HepG2 (cell line): ENCODE data around the gene PRXL2A. TPM values are rescaled to one million over a fixed set of nuclear protein-coding genes. Genes with fewer than 3 reads are reported as not detected.
A peak's percentile ranks its signal among the peaks of the same experiment; 100 is the strongest.

Experiments used
- POLR2A ChIP-seq, 2 experiments: IDR thresholded peaks; 2 replicates each; pipeline ENCODE4 v1.6.1; 2011; ENCODE audit warnings: low read depth in 2 of 2, low read length in 2 of 2, mild to moderate bottlenecking in 1 of 2, moderate library complexity in 1 of 2; ENCODE audit not compliant: insufficient read depth in 1 of 2
- YEATS4 ChIP-seq: sonication (generic); formaldehyde crosslinking; IDR thresholded peaks from 2 replicates; pipeline ENCODE4 v1.4.0; 2020; ENCODE audit warnings: missing genetic modification reagents, borderline replicate concordance
- ZNF460 ChIP-seq: sonication (generic); formaldehyde crosslinking; IDR thresholded peaks from 2 replicates; pipeline ENCODE4 v1.5.1; 2020; ENCODE audit warnings: missing genetic modification reagents, mild to moderate bottlenecking, borderline replicate concordance
- ZNF619 ChIP-seq: sonication (generic); formaldehyde crosslinking; IDR thresholded peaks from 2 replicates; pipeline ENCODE4 v1.4.0; 2020; ENCODE audit warnings: mild to moderate bottlenecking, missing genetic modification reagents
- polyA plus RNA-seq, 8 experiments: library from polyadenylated mRNA; depleted of rRNA in 3 of 8; stranded (reverse) in 7 of 8; unstranded in 1 of 8; fragments of >200 nt; fragmentation: Illumina TruSeq in 4 of 8; extraction: Trizol in 4 of 8; gene quantifications; 2 replicates each; pipeline versions ENCODE4 v1.2.1 to v1.2.3, GENCODE V29; 2011 to 2016; ENCODE audit warnings: low read depth in 4 of 8, missing spikeins in 1 of 8, mixed read lengths in 1 of 8; ENCODE audit not compliant: insufficient read depth in 1 of 8
- total RNA-seq, 5 experiments: library from RNA; depleted of rRNA; stranded (reverse); fragments of >200 nt; fragmentation: Illumina TruSeq; extraction: Trizol; gene quantifications; 2 replicates each; pipeline ENCODE4 v1.2.3, GENCODE V29; 2016; ENCODE audit warnings: low read depth in 1 of 5
- TF ChIP-seq, protein P1 (sequence below): IDR thresholded peaks from 2 replicates; pipeline ENCODE4 v1.6.1; 2016; ENCODE audit warnings: low read depth, missing genetic modification reagents, missing compliant biosample characterization
- TF ChIP-seq, protein P2 (sequence below): sonication (generic); formaldehyde crosslinking; IDR thresholded peaks from 2 replicates; pipeline ENCODE4 v1.5.0; 2020; ENCODE audit warnings: missing genetic modification reagents
- TF ChIP-seq, protein P3 (sequence below): sonication (generic); formaldehyde crosslinking; IDR thresholded peaks from 2 replicates; pipeline ENCODE4 v1.5.0; 2020; ENCODE audit warnings: mild to moderate bottlenecking, missing genetic modification reagents
- TF ChIP-seq, protein P4 (sequence below): sonication (generic); formaldehyde crosslinking; IDR thresholded peaks from 2 replicates; pipeline ENCODE4 v1.8.0; 2022; ENCODE audit warnings: mild to moderate bottlenecking, missing genetic modification reagents; ENCODE audit not compliant: insufficient replicate concordance
- TF ChIP-seq, protein P5 (sequence below): sonication (generic); IDR thresholded peaks from 2 replicates; pipeline ENCODE4 v1.6.1; 2016; ENCODE audit warnings: low read depth, borderline replicate concordance

PRXL2A gene
- total and polyA plus RNA-seq, 2 of the 13 experiments (the other 11 are each of a cell fraction or from before 2014, with no cell fraction given), result 43.9 to 79.9 TPM

DNA sequence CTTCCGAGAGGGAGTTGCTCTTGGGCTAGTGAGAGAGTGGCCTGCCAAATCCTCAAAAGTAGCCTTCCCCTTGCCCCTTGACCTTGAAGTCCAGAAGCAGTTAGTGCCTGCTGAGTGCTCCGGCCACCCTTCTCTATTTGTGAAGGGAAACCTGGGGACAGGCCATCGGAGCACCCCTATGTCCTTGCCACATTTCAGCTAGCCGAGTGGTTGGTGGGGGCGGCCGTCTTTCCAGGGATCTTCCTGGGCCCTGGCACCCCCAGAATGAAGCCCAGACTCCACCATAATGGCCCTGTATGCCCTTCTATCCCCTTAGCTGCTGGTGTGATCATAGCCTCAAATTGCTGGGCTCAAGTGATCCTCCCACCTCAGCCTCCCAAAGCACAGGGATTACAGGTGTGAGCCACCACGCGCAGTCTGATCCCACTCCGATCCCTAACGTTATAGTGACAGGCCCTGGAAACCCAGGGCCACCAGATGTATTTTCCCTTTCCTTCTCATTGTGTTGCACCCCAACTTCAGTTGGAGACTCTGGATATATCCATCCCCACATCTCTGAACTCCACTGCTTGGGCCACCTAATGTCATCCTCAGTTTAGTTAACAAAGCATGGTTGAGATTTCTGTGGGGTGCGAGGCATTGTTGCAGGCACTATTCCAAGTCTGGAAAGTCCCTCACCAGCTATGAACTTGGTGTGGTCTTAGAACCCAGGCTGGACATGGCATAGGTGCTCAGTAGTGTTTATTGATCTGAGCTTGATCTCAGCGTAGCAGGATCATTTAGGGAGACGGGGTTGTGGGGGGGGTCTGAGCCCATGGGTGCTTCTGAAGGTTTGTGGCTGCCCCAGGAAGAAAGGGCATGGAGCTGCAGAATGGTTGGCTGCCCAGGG, 47.4 kb downstream of the PRXL2A start (continued):
- TF ChIP-seq, protein P1, sequence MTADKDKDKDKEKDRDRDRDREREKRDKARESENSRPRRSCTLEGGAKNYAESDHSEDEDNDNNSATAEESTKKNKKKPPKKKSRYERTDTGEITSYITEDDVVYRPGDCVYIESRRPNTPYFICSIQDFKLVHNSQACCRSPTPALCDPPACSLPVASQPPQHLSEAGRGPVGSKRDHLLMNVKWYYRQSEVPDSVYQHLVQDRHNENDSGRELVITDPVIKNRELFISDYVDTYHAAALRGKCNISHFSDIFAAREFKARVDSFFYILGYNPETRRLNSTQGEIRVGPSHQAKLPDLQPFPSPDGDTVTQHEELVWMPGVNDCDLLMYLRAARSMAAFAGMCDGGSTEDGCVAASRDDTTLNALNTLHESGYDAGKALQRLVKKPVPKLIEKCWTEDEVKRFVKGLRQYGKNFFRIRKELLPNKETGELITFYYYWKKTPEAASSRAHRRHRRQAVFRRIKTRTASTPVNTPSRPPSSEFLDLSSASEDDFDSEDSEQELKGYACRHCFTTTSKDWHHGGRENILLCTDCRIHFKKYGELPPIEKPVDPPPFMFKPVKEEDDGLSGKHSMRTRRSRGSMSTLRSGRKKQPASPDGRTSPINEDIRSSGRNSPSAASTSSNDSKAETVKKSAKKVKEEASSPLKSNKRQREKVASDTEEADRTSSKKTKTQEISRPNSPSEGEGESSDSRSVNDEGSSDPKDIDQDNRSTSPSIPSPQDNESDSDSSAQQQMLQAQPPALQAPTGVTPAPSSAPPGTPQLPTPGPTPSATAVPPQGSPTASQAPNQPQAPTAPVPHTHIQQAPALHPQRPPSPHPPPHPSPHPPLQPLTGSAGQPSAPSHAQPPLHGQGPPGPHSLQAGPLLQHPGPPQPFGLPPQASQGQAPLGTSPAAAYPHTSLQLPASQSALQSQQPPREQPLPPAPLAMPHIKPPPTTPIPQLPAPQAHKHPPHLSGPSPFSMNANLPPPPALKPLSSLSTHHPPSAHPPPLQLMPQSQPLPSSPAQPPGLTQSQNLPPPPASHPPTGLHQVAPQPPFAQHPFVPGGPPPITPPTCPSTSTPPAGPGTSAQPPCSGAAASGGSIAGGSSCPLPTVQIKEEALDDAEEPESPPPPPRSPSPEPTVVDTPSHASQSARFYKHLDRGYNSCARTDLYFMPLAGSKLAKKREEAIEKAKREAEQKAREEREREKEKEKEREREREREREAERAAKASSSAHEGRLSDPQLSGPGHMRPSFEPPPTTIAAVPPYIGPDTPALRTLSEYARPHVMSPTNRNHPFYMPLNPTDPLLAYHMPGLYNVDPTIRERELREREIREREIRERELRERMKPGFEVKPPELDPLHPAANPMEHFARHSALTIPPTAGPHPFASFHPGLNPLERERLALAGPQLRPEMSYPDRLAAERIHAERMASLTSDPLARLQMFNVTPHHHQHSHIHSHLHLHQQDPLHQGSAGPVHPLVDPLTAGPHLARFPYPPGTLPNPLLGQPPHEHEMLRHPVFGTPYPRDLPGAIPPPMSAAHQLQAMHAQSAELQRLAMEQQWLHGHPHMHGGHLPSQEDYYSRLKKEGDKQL (CRISPR knock-in tag), result no peak
- TF ChIP-seq POLR2A (IDR thresholded peaks at IDR 0.05; ENCODE audit: insufficient read depth in 1 of 2, low read depth in 2 of 2, low read length in 2 of 2), result 0 out of 4 replicates have a peak, but pooled peaks of 1 of the 2 experiments have one; percentile 2
- TF ChIP-seq, protein P2, sequence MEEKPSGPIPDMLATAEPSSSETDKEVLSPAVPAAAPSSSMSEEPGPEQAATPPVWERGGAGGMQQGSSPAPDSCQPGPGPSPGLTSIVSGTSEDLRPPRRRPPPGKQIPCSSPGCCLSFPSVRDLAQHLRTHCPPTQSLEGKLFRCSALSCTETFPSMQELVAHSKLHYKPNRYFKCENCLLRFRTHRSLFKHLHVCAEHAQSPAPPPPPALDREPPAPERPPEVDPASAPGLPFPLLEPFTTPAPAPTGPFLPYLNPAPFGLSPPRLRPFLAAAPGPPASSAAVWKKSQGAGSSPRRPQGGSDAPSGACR (CRISPR knock-in tag), result 0 out of 2 replicates have a peak, but pooled peaks have one; percentile 31
- peak; percentile 75; the same call in 1 of the 2 replicates for TF ChIP-seq ZNF460 (CRISPR knock-in tag)
- TF ChIP-seq ZNF619 (CRISPR knock-in tag), result no peak
- TF ChIP-seq, protein P3, sequence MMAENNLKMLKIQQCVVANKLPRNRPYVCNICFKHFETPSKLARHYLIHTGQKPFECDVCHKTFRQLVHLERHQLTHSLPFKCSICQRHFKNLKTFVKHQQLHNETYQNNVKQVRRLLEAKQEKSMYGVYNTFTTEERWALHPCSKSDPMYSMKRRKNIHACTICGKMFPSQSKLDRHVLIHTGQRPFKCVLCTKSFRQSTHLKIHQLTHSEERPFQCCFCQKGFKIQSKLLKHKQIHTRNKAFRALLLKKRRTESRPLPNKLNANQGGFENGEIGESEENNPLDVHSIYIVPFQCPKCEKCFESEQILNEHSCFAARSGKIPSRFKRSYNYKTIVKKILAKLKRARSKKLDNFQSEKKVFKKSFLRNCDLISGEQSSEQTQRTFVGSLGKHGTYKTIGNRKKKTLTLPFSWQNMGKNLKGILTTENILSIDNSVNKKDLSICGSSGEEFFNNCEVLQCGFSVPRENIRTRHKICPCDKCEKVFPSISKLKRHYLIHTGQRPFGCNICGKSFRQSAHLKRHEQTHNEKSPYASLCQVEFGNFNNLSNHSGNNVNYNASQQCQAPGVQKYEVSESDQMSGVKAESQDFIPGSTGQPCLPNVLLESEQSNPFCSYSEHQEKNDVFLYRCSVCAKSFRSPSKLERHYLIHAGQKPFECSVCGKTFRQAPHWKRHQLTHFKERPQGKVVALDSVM (CRISPR knock-in tag), result peak; percentile 79
- TF ChIP-seq, protein P4, sequence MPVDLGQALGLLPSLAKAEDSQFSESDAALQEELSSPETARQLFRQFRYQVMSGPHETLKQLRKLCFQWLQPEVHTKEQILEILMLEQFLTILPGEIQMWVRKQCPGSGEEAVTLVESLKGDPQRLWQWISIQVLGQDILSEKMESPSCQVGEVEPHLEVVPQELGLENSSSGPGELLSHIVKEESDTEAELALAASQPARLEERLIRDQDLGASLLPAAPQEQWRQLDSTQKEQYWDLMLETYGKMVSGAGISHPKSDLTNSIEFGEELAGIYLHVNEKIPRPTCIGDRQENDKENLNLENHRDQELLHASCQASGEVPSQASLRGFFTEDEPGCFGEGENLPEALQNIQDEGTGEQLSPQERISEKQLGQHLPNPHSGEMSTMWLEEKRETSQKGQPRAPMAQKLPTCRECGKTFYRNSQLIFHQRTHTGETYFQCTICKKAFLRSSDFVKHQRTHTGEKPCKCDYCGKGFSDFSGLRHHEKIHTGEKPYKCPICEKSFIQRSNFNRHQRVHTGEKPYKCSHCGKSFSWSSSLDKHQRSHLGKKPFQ, result no peak
- TF ChIP-seq, protein P5, sequence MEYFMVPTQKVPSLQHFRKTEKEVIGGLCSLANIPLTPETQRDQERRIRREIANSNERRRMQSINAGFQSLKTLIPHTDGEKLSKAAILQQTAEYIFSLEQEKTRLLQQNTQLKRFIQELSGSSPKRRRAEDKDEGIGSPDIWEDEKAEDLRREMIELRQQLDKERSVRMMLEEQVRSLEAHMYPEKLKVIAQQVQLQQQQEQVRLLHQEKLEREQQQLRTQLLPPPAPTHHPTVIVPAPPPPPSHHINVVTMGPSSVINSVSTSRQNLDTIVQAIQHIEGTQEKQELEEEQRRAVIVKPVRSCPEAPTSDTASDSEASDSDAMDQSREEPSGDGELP, result no peak
- peak; percentile 34; the same call in 1 of the 2 replicates for TF ChIP-seq YEATS4 (CRISPR knock-in tag)
